ENCODE data around the gene TNFRSF1A.

Gene TNFRSF1A

GRCh38 chr12:6323340-6323994 is 18.4 kb downstream of the TNFRSF1A start:
- DNase-seq (ENCODE audit: low spot score in 2 of 2) (no peak), ATAC-seq (ENCODE audit: low read depth) (peak; percentile 73)
- Mint-ChIP-seq H3K9me3 (no peaks in the 10 kb centered on the region), H3K4me1 (peaks cover 10% of the 10 kb centered on the region), H3K27ac (no peak overlapping the region), H3K4me3 (peak overlapping the region; percentile 55), H3K36me3 (no peaks in the 10 kb centered on the region), H3K27me3 (peaks cover 52% of the 10 kb centered on the region)

- Mint-ChIP-seq H3K4me1 (peaks cover 13% of the 10 kb centered on the region), H3K36me3 (no peaks in the 10 kb centered on the region), H3K4me3 (peak overlapping the region; percentile 55), H3K9me3 (no peaks in the 10 kb centered on the region), H3K27me3 (peaks cover 55% of the 10 kb centered on the region), H3K27ac (no peak overlapping the region)
- ATAC-seq (ENCODE audit: low read depth), result peak; percentile 15
- DNase-seq (ENCODE audit: low spot score in 2 of 2), result no peak
Measured at GRCh38 chr12:6322969-6323339, 18.9 kb downstream of the TNFRSF1A start.

GRCh38 chr12:6322352-6322751 is 19.5 kb downstream of the TNFRSF1A start:
- Mint-ChIP-seq H3K4me3 (no peak overlapping the region), H3K4me1 (peaks cover 16% of the 10 kb centered on the region), H3K9me3 (no peaks in the 10 kb centered on the region), H3K27me3 (peaks cover 58% of the 10 kb centered on the region), H3K36me3 (no peaks in the 10 kb centered on the region), H3K27ac (no peak overlapping the region)
- DNase-seq (ENCODE audit: low spot score in 2 of 2) (no peak), ATAC-seq (ENCODE audit: low read depth) (no peak)

GRCh38 chr12:6321905-6322304 is 20.0 kb downstream of the TNFRSF1A start:
- no peaks in the 10 kb centered on the region for H3K36me3 Mint-ChIP-seq
- peaks cover 59% of the 10 kb centered on the region for H3K27me3 Mint-ChIP-seq
- DNase-seq (ENCODE audit: low spot score in 2 of 2), result no peak
- ATAC-seq (ENCODE audit: low read depth), result no peak
- H3K27ac Mint-ChIP-seq, result no peak overlapping the region
- H3K9me3 Mint-ChIP-seq, result no peaks in the 10 kb centered on the region
- H3K4me3 Mint-ChIP-seq, result no peak overlapping the region
- H3K4me1 Mint-ChIP-seq, result peaks cover 16% of the 10 kb centered on the region

- Mint-ChIP-seq H3K4me3 (no peak overlapping the region), H3K27me3 (peaks cover 45% of the 10 kb centered on the region), H3K36me3 (no peaks in the 10 kb centered on the region), H3K4me1 (peaks cover 16% of the 10 kb centered on the region), H3K9me3 (no peaks in the 10 kb centered on the region), H3K27ac (no peak overlapping the region)
- ATAC-seq (ENCODE audit: low read depth), result no peak
- DNase-seq (ENCODE audit: low spot score in 2 of 2), result no peak
Measured at GRCh38 chr12:6319446-6319845, 22.4 kb downstream of the TNFRSF1A start.

- no peak overlapping the region for H3K27ac Mint-ChIP-seq
- ATAC-seq (ENCODE audit: low read depth) (no peak), DNase-seq (ENCODE audit: low spot score in 2 of 2) (no peak)
- H3K36me3 Mint-ChIP-seq, result no peaks in the 10 kb centered on the region
- H3K9me3 Mint-ChIP-seq, result no peaks in the 10 kb centered on the region
- peaks cover 12% of the 10 kb centered on the region for H3K4me1 Mint-ChIP-seq
- H3K4me3 Mint-ChIP-seq, result no peak overlapping the region
- peaks cover 40% of the 10 kb centered on the region for H3K27me3 Mint-ChIP-seq
Measured at GRCh38 chr12:6318440-6318879, 23.4 kb downstream of the TNFRSF1A start.

- Mint-ChIP-seq H3K36me3 (no peaks in the 10 kb centered on the region), H3K27me3 (peaks cover 38% of the 10 kb centered on the region), H3K27ac (no peak overlapping the region), H3K9me3 (no peaks in the 10 kb centered on the region), H3K4me1 (peaks cover 6% of the 10 kb centered on the region), H3K4me3 (no peak overlapping the region)
- no peak for DNase-seq (ENCODE audit: low spot score in 2 of 2)
- no peak for ATAC-seq (ENCODE audit: low read depth)
Measured at GRCh38 chr12:6317693-6318439, 24.0 kb downstream of the TNFRSF1A start.

- Mint-ChIP-seq H3K27ac (no peak overlapping the region), H3K36me3 (no peaks in the 10 kb centered on the region), H3K9me3 (no peaks in the 10 kb centered on the region), H3K27me3 (peaks cover 40% of the 10 kb centered on the region), H3K4me1 (peaks cover 7% of the 10 kb centered on the region), H3K4me3 (no peak overlapping the region)
- DNase-seq (ENCODE audit: low spot score in 2 of 2), result no peak
- ATAC-seq (ENCODE audit: low read depth), result no peak
Measured at GRCh38 chr12:6316921-6317692, 24.8 kb downstream of the TNFRSF1A start.

- H3K4me1 Mint-ChIP-seq, result peaks cover 7% of the 10 kb centered on the region
- H3K36me3 Mint-ChIP-seq, result no peaks in the 10 kb centered on the region
- H3K27ac Mint-ChIP-seq, result no peak overlapping the region
- H3K27me3 Mint-ChIP-seq, result peaks cover 34% of the 10 kb centered on the region
- no peaks in the 10 kb centered on the region for H3K9me3 Mint-ChIP-seq
- DNase-seq (ENCODE audit: low spot score in 2 of 2) (no peak), ATAC-seq (ENCODE audit: low read depth) (no peak)
- H3K4me3 Mint-ChIP-seq, result no peak overlapping the region
Measured at GRCh38 chr12:6315704-6316597, 25.9 kb downstream of the TNFRSF1A start.

- Mint-ChIP-seq H3K36me3 (no peaks in the 10 kb centered on the region), H3K4me3 (no peak overlapping the region), H3K9me3 (no peaks in the 10 kb centered on the region), H3K4me1 (peaks cover 7% of the 10 kb centered on the region), H3K27ac (no peak overlapping the region), H3K27me3 (peaks cover 30% of the 10 kb centered on the region)
- DNase-seq (ENCODE audit: low spot score in 2 of 2), result no peak
- no peak for ATAC-seq (ENCODE audit: low read depth)
Measured at GRCh38 chr12:6315184-6315583, 26.7 kb downstream of the TNFRSF1A start.

GRCh38 chr12:6314776-6315175 is 27.1 kb downstream of the TNFRSF1A start:
- H3K27ac Mint-ChIP-seq, result no peak overlapping the region
- no peak overlapping the region for H3K4me3 Mint-ChIP-seq
- H3K9me3 Mint-ChIP-seq, result no peaks in the 10 kb centered on the region
- peaks cover 27% of the 10 kb centered on the region for H3K27me3 Mint-ChIP-seq
- no peaks in the 10 kb centered on the region for H3K36me3 Mint-ChIP-seq
- H3K4me1 Mint-ChIP-seq, result peaks cover 7% of the 10 kb centered on the region
- no peak for DNase-seq (ENCODE audit: low spot score in 2 of 2)
- ATAC-seq (ENCODE audit: low read depth), result no peak

- Mint-ChIP-seq H3K4me1 (peaks cover 7% of the 10 kb centered on the region), H3K27me3 (peaks cover 24% of the 10 kb centered on the region), H3K36me3 (no peaks in the 10 kb centered on the region), H3K4me3 (no peak overlapping the region), H3K9me3 (no peaks in the 10 kb centered on the region), H3K27ac (no peak overlapping the region)
- no peak for DNase-seq (ENCODE audit: low spot score in 2 of 2)
- ATAC-seq (ENCODE audit: low read depth), result no peak
Measured at GRCh38 chr12:6313326-6313940, 28.4 kb downstream of the TNFRSF1A start.

Measured in memory B cell (primary cell).